Measurements from ENCODE around the gene PLSCR2. TPM values are rescaled to one million over a fixed set of nuclear protein-coding genes. Genes with fewer than 3 reads are reported as not detected.
"Not testable (repeated sequence)": the region's sequence is repeated elsewhere in the genome, so short reads cannot be mapped to it uniquely, and the experiment has no call there.

Gene PLSCR2
- total and polyA plus RNA-seq, 8 donors = 0.38 to 1.2 (median 0.74) TPM

- intact Hi-C loops (cut with DNase I) = no loop called here
- H3K9me3 ChIP-seq = peaks cover 0 to 16% of the 10 kb centered on the region in 2 donors
Measured at GRCh38 chr3:146446026-146446425, 23.3 kb downstream of the PLSCR2 start.

DNA sequence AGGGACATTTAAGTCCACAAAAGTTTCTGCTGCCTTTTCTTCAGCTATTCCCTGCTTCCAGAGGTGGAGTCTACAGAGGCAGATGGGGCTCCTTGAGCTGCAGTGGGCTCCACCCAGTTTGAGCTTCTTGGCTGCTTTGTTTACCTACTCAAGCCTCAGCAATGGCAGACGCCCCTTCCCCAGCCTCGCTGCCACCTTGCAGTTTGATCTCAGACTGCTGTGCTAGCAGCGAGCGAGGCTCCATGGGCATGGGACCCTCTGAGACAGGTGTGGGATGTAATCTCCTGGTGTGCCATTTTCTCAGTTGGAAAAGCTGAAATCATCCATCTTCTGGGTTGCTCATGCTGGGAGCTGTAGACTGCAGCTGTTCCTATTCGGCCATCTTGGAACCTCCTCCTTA, 29.1 kb downstream of the PLSCR2 start:
- H3K4me3 ChIP-seq; H3K27me3 ChIP-seq; intact Hi-C loops (cut with DNase I); ATAC-seq; H3K36me3 ChIP-seq; H3K9me3 ChIP-seq; H3K4me1 ChIP-seq; DNase-seq; H3K27ac ChIP-seq: not testable (repeated sequence)

More at GRCh38 chr3:146446026-146446425, 23.3 kb downstream of the PLSCR2 start:
- Histone ChIP-seq H3K4me3 (no peak overlapping the region), H3K27me3 (no peaks in the 10 kb centered on the region), H3K4me1 (no peaks in the 10 kb centered on the region), H3K36me3 (no peaks in the 10 kb centered on the region), H3K27ac (no peak overlapping the region)
- DNase-seq (no peak), ATAC-seq (no peak)
- TF ChIP-seq CTCF (IDR thresholded peaks at IDR 0.05) = no peak

DNA sequence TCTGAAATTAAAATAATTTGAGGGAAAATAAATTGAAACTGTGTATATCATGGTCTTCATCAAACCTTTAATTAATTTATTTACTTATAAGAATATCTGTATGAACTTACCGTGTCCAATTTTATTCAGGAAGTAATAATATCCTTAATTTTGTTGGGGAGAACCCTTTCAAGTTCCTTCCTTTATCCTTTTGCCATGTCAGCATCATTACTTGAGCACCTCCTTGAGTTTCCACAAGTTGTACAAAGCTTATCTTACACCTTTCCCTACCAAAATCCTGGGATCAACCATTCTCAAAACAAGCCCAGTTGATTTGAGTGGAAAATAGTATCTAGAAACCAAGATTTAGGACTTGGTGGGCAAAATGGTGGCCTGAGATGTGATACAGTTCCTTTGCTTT, 37.3 kb downstream of the PLSCR2 start:
- Histone ChIP-seq H3K4me1 (no peaks in the 10 kb centered on the region), H3K27me3 (no peaks in the 10 kb centered on the region), H3K27ac (no peak overlapping the region), H3K36me3 (no peaks in the 10 kb centered on the region), H3K4me3 (no peak overlapping the region), H3K9me3 (peaks cover 0 to 1% of the 10 kb centered on the region in 2 donors)
- intact Hi-C loops (cut with DNase I) = no loop called here
- DNase-seq (no peak), ATAC-seq (no peak)
- TF ChIP-seq CTCF (IDR thresholded peaks at IDR 0.05) = no peak

- H3K27me3 ChIP-seq = no peaks in the 10 kb centered on the region
- H3K9me3 ChIP-seq = peaks cover 0 to 1% of the 10 kb centered on the region in 2 donors
- intact Hi-C loops (cut with DNase I) = no loop called here
- DNase-seq (no peak), ATAC-seq (no peak)
- no peaks in the 10 kb centered on the region for H3K4me1 ChIP-seq
- H3K36me3 ChIP-seq = no peaks in the 10 kb centered on the region
- TF ChIP-seq CTCF (IDR thresholded peaks at IDR 0.05) = no peak
- no peak overlapping the region for H3K4me3 ChIP-seq
- no peak overlapping the region for H3K27ac ChIP-seq
Measured at GRCh38 chr3:146431240-146431639, 38.1 kb downstream of the PLSCR2 start.

DNA sequence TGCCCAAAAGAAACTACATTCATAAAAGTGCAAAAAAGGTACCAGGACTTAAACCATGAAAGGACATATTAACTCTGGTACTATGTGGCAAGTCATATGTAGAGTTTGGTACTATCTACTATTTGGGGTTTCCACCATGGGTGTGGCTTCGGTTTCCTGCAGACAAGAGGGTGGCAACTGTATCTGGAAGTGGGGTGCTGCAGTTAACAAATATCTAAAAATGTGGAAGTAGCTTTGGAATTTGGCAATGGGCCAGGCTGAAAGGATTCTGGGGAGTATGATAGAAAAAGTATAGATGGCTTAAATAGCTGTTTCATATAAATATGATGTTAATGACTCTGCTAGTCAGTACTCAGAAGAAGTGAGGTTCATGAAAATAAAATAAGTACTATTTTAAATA, 44.0 kb downstream of the PLSCR2 start:
- Histone ChIP-seq H3K36me3 (no peaks in the 10 kb centered on the region), H3K27ac (no peak overlapping the region), H3K4me1 (no peaks in the 10 kb centered on the region), H3K9me3 (no peaks in the 10 kb centered on the region), H3K4me3 (no peak overlapping the region), H3K27me3 (no peaks in the 10 kb centered on the region)
- DNase-seq (no peak), ATAC-seq (no peak)
- intact Hi-C loops (cut with DNase I) = no loop called here
- TF ChIP-seq CTCF (IDR thresholded peaks at IDR 0.05) = no peak

All from left lung (tissue), 10 donors.